K562 (cell line): ENCODE measurements around the gene ARMC9. TPM values are rescaled to one million over a fixed set of nuclear protein-coding genes. Genes with fewer than 3 reads are reported as not detected.
A peak's percentile ranks its signal among the peaks of the same experiment; 100 is the strongest.

ENCODE experiments used
- ATAC-seq: fragments of 200-7000 bp; cut with Tn5 transposase; 3 replicates; pipeline ENCODE4 v1.9.1; 2020; ENCODE audit warnings: moderate library complexity
- BruUV-seq: library from RNA; stranded (reverse); fragments of 400-500 nt; replicated peaks from 2 replicates; lab custom pipeline; 2021; lab: Mats Ljungman, UMichigan
- CTCF ChIA-PET: fragments of 300-600 bp; formaldehyde crosslinking; extraction: SDS; loops from one replicate; lab custom pipeline; 2021; ENCODE audit warnings: low intra/inter-chr PET ratio; lab: Yijun Ruan, JAX
- POLR2A ChIA-PET: fragments of 300-600, 350-650 bp; sonication (Branson Sonifier 250); formaldehyde crosslinking; extraction: SDS; loops from one replicate; lab custom pipeline; 2021; ENCODE audit warnings: antibody characterized with exemption, inconsistent platforms; lab: Yijun Ruan, JAX
- DNase-seq, 4 experiments: peaks; one replicate each; pipeline versions ENCODE4 v3.0.0 to v3.0.0-alpha.2; 2011 to 2018; ENCODE audit warnings: low spot score in 3 of 4, mixed read lengths in 3 of 4; ENCODE audit errors: extremely low read depth in 1 of 4
- FAIRE-seq: peaks from 2 replicates; lab custom pipeline; 2011; peaks lifted over from hg19 to GRCh38; lab: Jason Lieb, UNC
- H2AFZ ChIP-seq: 2 replicates; pipeline ENCODE4 v1.6.0; 2011; ENCODE audit warnings: low read depth, low read length, control low read depth, inconsistent platforms
- H3K27ac ChIP-seq: fragments of 200-600 bp; 3 replicates; pipeline ENCODE4 v1.8.0; 2011; ENCODE audit warnings: low read depth, mild to moderate bottlenecking, control low read depth, inconsistent platforms, low read length, moderate library complexity, mixed read lengths; ENCODE audit errors: extremely low read depth
- H3K27me3 ChIP-seq, 2 experiments: fragments of 300-600 bp in 1 of 2; 2 replicates in 1 of 2; 3 replicates in 1 of 2; pipeline versions ENCODE4 v1.6.0 to v1.8.0; 2011; ENCODE audit warnings: inconsistent platforms in 2 of 2, low read length in 2 of 2, mild to moderate bottlenecking in 1 of 2, mixed read lengths in 1 of 2, moderate library complexity in 1 of 2; ENCODE audit not compliant: control insufficient read depth in 2 of 2, insufficient read depth in 2 of 2
- H3K36me3 ChIP-seq: fragments of 300-600 bp; 3 replicates; pipeline ENCODE4 v1.8.0; 2011; ENCODE audit warnings: mild to moderate bottlenecking, low read length, inconsistent platforms; ENCODE audit not compliant: control insufficient read depth, insufficient read depth
- H3K4me1 ChIP-seq, 2 experiments: fragments of 200-600 bp in 1 of 2; replicated peaks in 1 of 2; 2 replicates in 1 of 2; 3 replicates in 1 of 2; pipeline versions ENCODE4 v1.5.1 to v1.8.0; 2011; ENCODE audit warnings: inconsistent platforms in 2 of 2, low read length in 2 of 2, mild to moderate bottlenecking in 1 of 2, mixed read lengths in 1 of 2, moderate library complexity in 1 of 2; ENCODE audit not compliant: control insufficient read depth in 2 of 2, insufficient read depth in 2 of 2
- H3K4me2 ChIP-seq: 2 replicates; pipeline ENCODE4 v1.6.1; 2011; ENCODE audit warnings: low read length, control low read depth, inconsistent platforms, mixed read lengths; ENCODE audit not compliant: insufficient read depth
- H3K4me3 ChIP-seq: fragments of 200-600 bp; sonication (generic), shearing (Covaris generic); 2 replicates; pipeline ENCODE4 v1.5.1; 2016; ENCODE audit warnings: control low read depth, inconsistent platforms
- H3K79me2 ChIP-seq: fragments of 200-600 bp; 3 replicates; pipeline ENCODE4 v1.8.0; 2011; ENCODE audit warnings: low read length, inconsistent platforms; ENCODE audit not compliant: control insufficient read depth, insufficient read depth
- H3K9ac ChIP-seq, 2 experiments: 2 replicates each; pipeline versions ENCODE4 v1.6.0 to v1.6.1; 2011; ENCODE audit warnings: low read depth in 2 of 2, low read length in 2 of 2, control low read depth in 1 of 2, inconsistent platforms in 1 of 2, mild to moderate bottlenecking in 1 of 2, mixed read lengths in 1 of 2; ENCODE audit not compliant: insufficient read depth in 1 of 2
- H3K9me1 ChIP-seq: one replicate; pipeline ENCODE4 v1.6.0; 2011; ENCODE audit warnings: inconsistent platforms, mild to moderate bottlenecking, low read length, moderate library complexity; ENCODE audit not compliant: control insufficient read depth, insufficient read depth
- H3K9me3 ChIP-seq: replicated peaks from 2 replicates; pipeline ENCODE4 v1.5.1; 2011; ENCODE audit warnings: low read depth, low read length, inconsistent platforms; ENCODE audit not compliant: control insufficient read depth, insufficient read depth
- H4K20me1 ChIP-seq: replicated peaks from 2 replicates; pipeline ENCODE4 v1.6.1; 2011; ENCODE audit warnings: low read length, inconsistent platforms, mixed read lengths; ENCODE audit not compliant: control insufficient read depth, insufficient read depth
- ARID1B ChIP-seq: fragments of 450-650 bp; IDR thresholded peaks from 2 replicates; pipeline ENCODE4 v1.6.1; 2016; ENCODE audit warnings: antibody characterized with exemption, mild to moderate bottlenecking, inconsistent platforms
- BHLHE40 ChIP-seq: IDR thresholded peaks from 2 replicates; pipeline ENCODE4 v1.6.1; 2011; ENCODE audit warnings: low read length, improper control_type of control experiment
- OTX1 ChIP-seq: fragments of 450-650 bp; formaldehyde crosslinking; IDR thresholded peaks from 2 replicates; pipeline ENCODE4 v1.4.0; 2022; ENCODE audit warnings: mild to moderate bottlenecking
- SPI1 ChIP-seq: IDR thresholded peaks from 2 replicates; pipeline ENCODE4 v1.6.1; 2011; ENCODE audit warnings: low read depth, low read length, control low read depth, borderline replicate concordance
- TCF3 ChIP-seq: sonication (generic); formaldehyde crosslinking; IDR thresholded peaks from 2 replicates; pipeline ENCODE4 v1.4.0; 2020; ENCODE audit warnings: mild to moderate bottlenecking, missing genetic modification reagents
- TEAD4 ChIP-seq, 2 experiments: sonication (generic) in 1 of 2; formaldehyde crosslinking in 1 of 2; IDR thresholded peaks; 2 replicates each; pipeline versions ENCODE4 v1.6.1 to v1.8.0; 2012 to 2022; ENCODE audit warnings: borderline replicate concordance in 1 of 2, inconsistent platforms in 1 of 2, low read length in 1 of 2, mild to moderate bottlenecking in 1 of 2, missing genetic modification reagents in 1 of 2
- ZNF76 ChIP-seq: fragments of 250-450 bp; sonication (Bioruptor Pico); IDR thresholded peaks from 2 replicates; pipeline ENCODE4 v1.4.0; 2020; ENCODE audit warnings: mild to moderate bottlenecking, moderate library complexity, borderline replicate concordance
- WGBS: fragments of 100-300 bp; shearing (Covaris generic); methylation state at CpG from one replicate; pipeline ENCODE4 v1.1.6; 2016; ENCODE audit warnings: low coverage, mixed read lengths; ENCODE audit not compliant: insufficient coverage; ENCODE audit errors: missing lambda C conversion rate; 5-methylcytosine and 5-hydroxymethylcytosine counted together
- in situ Hi-C: fragments of 300-500 bp; cut with MboI; formaldehyde crosslinking; loops from 4 replicates; pipeline ENCODE4 v1.15.0; 2018; ENCODE audit warnings: inconsistent platforms, mixed read lengths
- intact Hi-C: fragments of 100-400 bp; cut with micrococcal nuclease; formaldehyde crosslinking; loops from 2 replicates; pipeline ENCODE4 v1.14.2; 2022
- polyA plus RNA-seq, 8 experiments: library from polyadenylated mRNA; depleted of rRNA in 4 of 8; stranded (reverse) in 5 of 8; unstranded in 3 of 8; fragments of >200 nt; fragmentation: Nextera tagmentation in 2 of 8; fragmentation: Illumina TruSeq in 1 of 8; extraction: Ambion mirVana in 2 of 8; extraction: Trizol in 1 of 8; gene quantifications; 2 replicates each; pipeline versions ENCODE4 v1.2.1 to v1.2.3, GENCODE V29; 2011 to 2014; ENCODE audit warnings: inconsistent platforms in 1 of 8, missing spikeins in 1 of 8
- total RNA-seq, 7 experiments: library from RNA; depleted of rRNA in 6 of 7; stranded (reverse); fragments of >200 nt in 6 of 7; fragmentation: Illumina TruSeq in 2 of 7; extraction: Trizol in 2 of 7; gene quantifications; 2 replicates each; pipeline versions ENCODE4 v1.2.1 to v1.2.3, GENCODE V29; 2011 to 2021; ENCODE audit warnings: low replicate concordance in 1 of 7
- TF ChIP-seq, protein P1 (sequence below), 2 experiments: fragments of 450-650 bp in 1 of 2; IDR thresholded peaks; 2 replicates each; pipeline ENCODE4 v1.6.1; 2011 to 2017; ENCODE audit warnings: low read depth in 2 of 2, antibody characterized with exemption in 1 of 2, borderline replicate concordance in 1 of 2, low read length in 1 of 2, mild to moderate bottlenecking in 1 of 2, mixed read lengths in 1 of 2; ENCODE audit not compliant: control insufficient read depth in 1 of 2
- TF ChIP-seq, protein P2 (sequence below): fragments of 150-350 bp; conservative IDR thresholded peaks from 2 replicates; pipeline ENCODE4 v1.6.1; 2014; ENCODE audit warnings: low read length
- TF ChIP-seq, protein P3 (sequence below): sonication (generic); formaldehyde crosslinking; IDR thresholded peaks from 2 replicates; pipeline ENCODE4 v1.8.1; 2023; ENCODE audit warnings: mild to moderate bottlenecking, missing genetic modification reagents
- TF ChIP-seq, protein P4 (sequence below): sonication (generic); formaldehyde crosslinking; IDR thresholded peaks from 2 replicates; pipeline ENCODE4 v1.9.0; 2022; ENCODE audit warnings: mild to moderate bottlenecking, missing genetic modification reagents

ARMC9 gene
- total and polyA plus RNA-seq, 9 of the 15 experiments (the other 6 are each of a cell fraction or from before 2014, with no cell fraction given): 0.36 to 2.3 (median 1.1) TPM

DNA sequence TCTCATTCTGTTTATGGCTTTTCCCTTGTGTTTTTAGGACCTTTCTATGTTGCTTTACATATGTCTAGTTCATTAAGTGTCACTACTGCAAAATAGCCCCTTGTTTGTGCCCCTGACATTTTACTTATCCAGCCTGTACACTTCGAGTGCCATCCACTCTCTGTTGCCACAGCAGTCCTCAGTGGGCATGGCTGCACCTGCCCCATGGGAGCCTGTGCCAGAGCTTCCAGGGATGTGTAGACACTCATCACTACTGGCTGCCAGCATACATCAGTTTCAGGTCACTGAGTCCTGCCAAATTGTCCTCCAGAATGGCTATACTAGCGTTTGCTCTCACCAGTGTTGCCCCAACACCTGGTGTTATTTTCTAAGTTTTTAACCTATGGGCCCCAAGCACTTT lies 80.4 kb downstream of the ARMC9 start (continued):
- TF ChIP-seq, protein P1, sequence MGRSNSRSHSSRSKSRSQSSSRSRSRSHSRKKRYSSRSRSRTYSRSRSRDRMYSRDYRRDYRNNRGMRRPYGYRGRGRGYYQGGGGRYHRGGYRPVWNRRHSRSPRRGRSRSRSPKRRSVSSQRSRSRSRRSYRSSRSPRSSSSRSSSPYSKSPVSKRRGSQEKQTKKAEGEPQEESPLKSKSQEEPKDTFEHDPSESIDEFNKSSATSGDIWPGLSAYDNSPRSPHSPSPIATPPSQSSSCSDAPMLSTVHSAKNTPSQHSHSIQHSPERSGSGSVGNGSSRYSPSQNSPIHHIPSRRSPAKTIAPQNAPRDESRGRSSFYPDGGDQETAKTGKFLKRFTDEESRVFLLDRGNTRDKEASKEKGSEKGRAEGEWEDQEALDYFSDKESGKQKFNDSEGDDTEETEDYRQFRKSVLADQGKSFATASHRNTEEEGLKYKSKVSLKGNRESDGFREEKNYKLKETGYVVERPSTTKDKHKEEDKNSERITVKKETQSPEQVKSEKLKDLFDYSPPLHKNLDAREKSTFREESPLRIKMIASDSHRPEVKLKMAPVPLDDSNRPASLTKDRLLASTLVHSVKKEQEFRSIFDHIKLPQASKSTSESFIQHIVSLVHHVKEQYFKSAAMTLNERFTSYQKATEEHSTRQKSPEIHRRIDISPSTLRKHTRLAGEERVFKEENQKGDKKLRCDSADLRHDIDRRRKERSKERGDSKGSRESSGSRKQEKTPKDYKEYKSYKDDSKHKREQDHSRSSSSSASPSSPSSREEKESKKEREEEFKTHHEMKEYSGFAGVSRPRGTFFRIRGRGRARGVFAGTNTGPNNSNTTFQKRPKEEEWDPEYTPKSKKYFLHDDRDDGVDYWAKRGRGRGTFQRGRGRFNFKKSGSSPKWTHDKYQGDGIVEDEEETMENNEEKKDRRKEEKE (IDR thresholded peaks at IDR 0.05; ENCODE audit: borderline replicate concordance in 1 of 2, control insufficient read depth in 1 of 2, low read depth in 2 of 2, low read length in 1 of 2): no peak
- TF ChIP-seq, protein P2, sequence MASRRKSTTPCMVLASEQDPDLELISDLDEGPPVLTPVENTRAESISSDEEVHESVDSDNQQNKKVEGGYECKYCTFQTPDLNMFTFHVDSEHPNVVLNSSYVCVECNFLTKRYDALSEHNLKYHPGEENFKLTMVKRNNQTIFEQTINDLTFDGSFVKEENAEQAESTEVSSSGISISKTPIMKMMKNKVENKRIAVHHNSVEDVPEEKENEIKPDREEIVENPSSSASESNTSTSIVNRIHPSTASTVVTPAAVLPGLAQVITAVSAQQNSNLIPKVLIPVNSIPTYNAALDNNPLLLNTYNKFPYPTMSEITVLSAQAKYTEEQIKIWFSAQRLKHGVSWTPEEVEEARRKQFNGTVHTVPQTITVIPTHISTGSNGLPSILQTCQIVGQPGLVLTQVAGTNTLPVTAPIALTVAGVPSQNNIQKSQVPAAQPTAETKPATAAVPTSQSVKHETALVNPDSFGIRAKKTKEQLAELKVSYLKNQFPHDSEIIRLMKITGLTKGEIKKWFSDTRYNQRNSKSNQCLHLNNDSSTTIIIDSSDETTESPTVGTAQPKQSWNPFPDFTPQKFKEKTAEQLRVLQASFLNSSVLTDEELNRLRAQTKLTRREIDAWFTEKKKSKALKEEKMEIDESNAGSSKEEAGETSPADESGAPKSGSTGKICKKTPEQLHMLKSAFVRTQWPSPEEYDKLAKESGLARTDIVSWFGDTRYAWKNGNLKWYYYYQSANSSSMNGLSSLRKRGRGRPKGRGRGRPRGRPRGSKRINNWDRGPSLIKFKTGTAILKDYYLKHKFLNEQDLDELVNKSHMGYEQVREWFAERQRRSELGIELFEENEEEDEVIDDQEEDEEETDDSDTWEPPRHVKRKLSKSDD: no peak

DNA sequence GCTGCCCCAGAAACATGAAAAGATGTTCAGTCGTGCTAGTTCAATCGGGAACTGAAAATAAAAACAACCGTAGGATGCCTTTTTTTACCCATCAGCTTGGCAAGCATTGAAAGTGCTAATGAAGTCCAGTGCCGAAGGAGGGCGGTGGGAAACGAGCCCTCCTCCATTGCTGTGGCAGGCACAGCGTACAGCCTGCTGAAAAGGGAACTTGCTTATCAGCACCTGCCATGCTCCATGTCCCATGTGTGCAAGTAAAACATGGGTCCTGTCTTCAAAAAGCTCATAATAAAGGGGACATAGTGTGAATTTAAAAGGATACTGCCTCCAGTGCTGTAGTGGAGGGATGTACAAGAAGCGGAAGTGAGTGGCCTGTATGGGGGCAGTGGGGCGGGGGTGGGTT lies 82.4 kb downstream of the ARMC9 start:
- H3K4me1 ChIP-seq: no peaks in the 10 kb centered on the region; a peak in 2 of 5 replicates
- BruUV-seq: no TSS peak
- ATAC-seq (peak; percentile 47; the same call in 2 of the 3 replicates), FAIRE-seq (peak; percentile 40), DNase-seq (peak in 2 of 4 experiments; percentile 8 to 17)
- no peaks in the 10 kb centered on the region for H3K9me3 ChIP-seq
- no peaks in the 10 kb centered on the region for H3K79me2 ChIP-seq
- H3K27ac ChIP-seq: no peak overlapping the region
- no peak overlapping the region for H3K9ac ChIP-seq
- in situ Hi-C loops: no loop called here
- peak overlapping the region; percentile 55; the same call in 1 of the 2 replicates for H3K4me2 ChIP-seq
- H3K36me3 ChIP-seq: no peaks in the 10 kb centered on the region
- TF ChIP-seq OTX1 (CRISPR knock-in tag) (no peak), SPI1 (peak; percentile 38; the same call in 1 of the 2 replicates), TEAD4 (IDR thresholded peaks at IDR 0.05; ENCODE audit: low read length) (peak; percentile 34; the same call in 1 of the 2 replicates), TEAD4 (CRISPR knock-in tag; IDR thresholded peaks at IDR 0.05; ENCODE audit: borderline replicate concordance) (no peak), TCF3 (peak; percentile 76), ARID1B (peak; percentile 40; the same call in 1 of the 2 replicates), ZNF76 (CRISPR knock-in tag) (no peak), BHLHE40 (peak; percentile 9; the same call in 1 of the 2 replicates)
- TF ChIP-seq, protein P3, sequence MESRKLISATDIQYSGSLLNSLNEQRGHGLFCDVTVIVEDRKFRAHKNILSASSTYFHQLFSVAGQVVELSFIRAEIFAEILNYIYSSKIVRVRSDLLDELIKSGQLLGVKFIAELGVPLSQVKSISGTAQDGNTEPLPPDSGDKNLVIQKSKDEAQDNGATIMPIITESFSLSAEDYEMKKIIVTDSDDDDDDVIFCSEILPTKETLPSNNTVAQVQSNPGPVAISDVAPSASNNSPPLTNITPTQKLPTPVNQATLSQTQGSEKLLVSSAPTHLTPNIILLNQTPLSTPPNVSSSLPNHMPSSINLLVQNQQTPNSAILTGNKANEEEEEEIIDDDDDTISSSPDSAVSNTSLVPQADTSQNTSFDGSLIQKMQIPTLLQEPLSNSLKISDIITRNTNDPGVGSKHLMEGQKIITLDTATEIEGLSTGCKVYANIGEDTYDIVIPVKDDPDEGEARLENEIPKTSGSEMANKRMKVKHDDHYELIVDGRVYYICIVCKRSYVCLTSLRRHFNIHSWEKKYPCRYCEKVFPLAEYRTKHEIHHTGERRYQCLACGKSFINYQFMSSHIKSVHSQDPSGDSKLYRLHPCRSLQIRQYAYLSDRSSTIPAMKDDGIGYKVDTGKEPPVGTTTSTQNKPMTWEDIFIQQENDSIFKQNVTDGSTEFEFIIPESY (CRISPR knock-in tag): 0 out of 2 replicates have a peak, but pooled peaks have one; percentile 18
- TF ChIP-seq, protein P4, sequence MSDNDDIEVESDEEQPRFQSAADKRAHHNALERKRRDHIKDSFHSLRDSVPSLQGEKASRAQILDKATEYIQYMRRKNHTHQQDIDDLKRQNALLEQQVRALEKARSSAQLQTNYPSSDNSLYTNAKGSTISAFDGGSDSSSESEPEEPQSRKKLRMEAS (CRISPR knock-in tag): peak; percentile 62
- CTCF ChIA-PET: no interaction called here
- H3K27me3 ChIP-seq: peaks cover 10 to 12% of the 10 kb centered on the region in 2 experiments; a peak in 4 of 5 replicates
- no peaks in the 10 kb centered on the region for H4K20me1 ChIP-seq
- intact Hi-C loops: no loop called here
- no peak overlapping the region for H3K4me3 ChIP-seq
- H3K9me1 ChIP-seq: no peaks in the 10 kb centered on the region
- 0% methylated on average over 9 of the region's 9 CpGs for WGBS
- POLR2A ChIA-PET: no interaction called here
- H2AFZ ChIP-seq: no peak overlapping the region
